Left colon (tissue), 2 donors: ENCODE data around the gene SNX20. TPM values are rescaled to one million over a fixed set of nuclear protein-coding genes. Genes with fewer than 3 reads are reported as not detected.

Source experiments
- ATAC-seq: fragments of 200-7000 bp; cut with Tn5 transposase; one replicate; pipeline ENCODE4 v1.9.1; 2020; ENCODE audit warnings: mild to moderate bottlenecking, moderate library complexity
- DNase-seq, 2 donors: peaks; one replicate each; pipeline ENCODE4 v3.0.0-alpha.2; 2020
- intact Hi-C, 2 donors: fragments of 100-400 bp; cut with DNase I in 1 of 2; cut with micrococcal nuclease in 1 of 2; formaldehyde crosslinking; loops; one replicate each; pipeline versions ENCODE4 v1.11.2 to v1.14.0; 2022; cut with DNase I, micrococcal nuclease
- long read RNA-seq: library from polyadenylated mRNA; unstranded; transcript quantifications from one replicate; pipeline ENCODE4 v2.0.0, GENCODE V29; 2021
- total RNA-seq, 2 donors: library from RNA; stranded (reverse); fragmentation: NEBNext Ultra II Directional; extraction: Animal tissue kit (Norgen Biotek cat#: 25700); gene quantifications; one replicate each; pipeline ENCODE4 v1.2.1, GENCODE V29; 2021
- donor health status: DM: no; HTN: no; CAD: no.
- donor health status: DM: yes; HTN: yes; CAD: no.

SNX20 gene, protein sequence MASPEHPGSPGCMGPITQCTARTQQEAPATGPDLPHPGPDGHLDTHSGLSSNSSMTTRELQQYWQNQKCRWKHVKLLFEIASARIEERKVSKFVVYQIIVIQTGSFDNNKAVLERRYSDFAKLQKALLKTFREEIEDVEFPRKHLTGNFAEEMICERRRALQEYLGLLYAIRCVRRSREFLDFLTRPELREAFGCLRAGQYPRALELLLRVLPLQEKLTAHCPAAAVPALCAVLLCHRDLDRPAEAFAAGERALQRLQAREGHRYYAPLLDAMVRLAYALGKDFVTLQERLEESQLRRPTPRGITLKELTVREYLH
- 1 to 10 TPM in 1 of 2 donors, under 1 TPM in 1; 0.52 to 2.6 TPM for total RNA-seq
- long read RNA-seq, partial matches to known transcripts, result 0 of 2 reads
- long read RNA-seq, other reads (novel, unspliced or antisense), result 0 of 2 reads

DNA sequence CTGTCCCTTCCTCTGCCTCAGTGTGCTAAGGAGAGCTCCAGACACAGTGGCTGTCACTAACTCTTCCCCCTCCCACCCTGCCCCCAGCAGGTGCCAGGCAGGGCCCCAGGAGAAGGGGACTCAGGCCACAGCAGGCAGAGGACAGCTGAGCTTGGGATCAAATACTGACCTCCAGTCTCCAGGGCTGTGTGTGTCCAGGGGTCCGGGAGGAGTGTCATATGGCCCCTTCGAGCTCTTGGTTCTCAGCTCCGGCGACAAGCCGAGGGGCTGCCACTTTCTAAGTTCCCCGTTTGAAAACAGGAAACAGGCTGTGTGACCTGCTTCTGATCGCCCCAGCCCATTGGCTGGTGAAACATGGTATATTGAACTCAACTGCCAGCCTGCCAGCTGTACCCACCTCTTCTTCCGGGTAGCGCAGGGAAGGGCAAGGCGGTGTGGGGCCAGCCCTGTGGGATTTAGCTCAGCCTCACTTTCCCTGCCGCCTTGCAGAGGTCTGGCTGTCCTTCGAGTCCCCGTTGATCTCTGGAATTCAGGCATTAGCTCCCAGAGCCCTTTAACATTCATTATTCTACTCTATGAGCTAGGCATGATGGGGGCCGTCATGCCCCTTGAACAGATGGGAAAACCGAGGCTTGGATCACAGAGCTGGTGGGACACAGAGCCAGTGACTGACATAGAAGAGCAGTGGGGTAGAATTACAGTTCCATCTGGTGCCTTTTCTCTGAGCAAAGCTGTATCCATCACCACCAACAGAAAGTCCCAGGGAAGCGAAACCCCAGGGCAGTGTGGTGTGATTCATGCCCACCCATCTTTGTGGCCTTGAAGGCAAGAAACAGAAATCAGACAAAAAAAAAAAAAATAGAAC is at the start of gene SNX20:
TSS of gene SNX20 (minus strand) at position 292 of the 865 bp plus-strand sequence. CDS start 3,786 bp downstream, outside the sequence.
- ATAC-seq, result peak; percentile 40
- intact Hi-C loops, result no loop called here
- peak in 1 of 2 donors; percentile 52 for DNase-seq

DNA sequence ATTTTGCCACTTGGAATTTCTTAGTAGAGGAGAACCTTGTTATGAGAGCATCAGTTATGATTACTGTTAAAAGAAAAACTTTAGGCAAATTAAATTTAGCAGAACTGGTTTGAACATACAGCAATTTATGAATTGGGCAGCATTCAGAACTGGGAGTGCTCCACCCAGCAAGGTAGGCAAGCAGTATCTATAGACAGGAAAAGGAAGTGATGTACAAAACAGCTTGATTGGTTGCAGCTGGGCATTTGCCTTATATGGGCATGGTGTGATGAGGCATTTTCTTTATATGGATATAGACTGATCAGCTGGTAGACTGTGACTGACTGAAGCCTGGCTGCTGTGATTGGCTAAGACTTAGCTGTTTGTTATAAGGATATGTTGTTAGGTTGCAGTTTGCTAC is 43.2 kb upstream of the SNX20 start:
- DNase-seq (no peak), ATAC-seq (peak; percentile 46)
- intact Hi-C loops, result no loop called here

DNA sequence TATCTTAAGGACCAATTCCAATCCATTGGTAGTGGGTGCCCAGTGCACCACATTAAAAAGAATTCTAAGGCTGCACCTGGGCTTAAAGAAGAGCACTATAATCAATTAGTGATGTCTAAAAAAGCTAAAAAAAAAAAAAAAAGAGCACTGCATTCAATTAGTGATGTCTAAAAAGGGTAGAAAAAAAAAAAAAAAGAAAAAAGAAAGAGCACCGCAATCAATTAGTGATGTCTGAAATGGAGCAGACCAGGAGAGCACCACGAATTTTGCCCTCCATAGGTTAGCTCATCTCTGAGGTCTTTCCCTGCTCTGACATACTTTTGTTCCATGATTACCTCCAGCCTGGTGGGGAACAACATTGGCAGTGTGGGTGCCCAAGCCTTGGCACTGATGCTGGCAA is 41.8 kb upstream of the SNX20 start:
- ATAC-seq (no peak), DNase-seq (no peak)
- intact Hi-C loops, result no loop called here

DNA sequence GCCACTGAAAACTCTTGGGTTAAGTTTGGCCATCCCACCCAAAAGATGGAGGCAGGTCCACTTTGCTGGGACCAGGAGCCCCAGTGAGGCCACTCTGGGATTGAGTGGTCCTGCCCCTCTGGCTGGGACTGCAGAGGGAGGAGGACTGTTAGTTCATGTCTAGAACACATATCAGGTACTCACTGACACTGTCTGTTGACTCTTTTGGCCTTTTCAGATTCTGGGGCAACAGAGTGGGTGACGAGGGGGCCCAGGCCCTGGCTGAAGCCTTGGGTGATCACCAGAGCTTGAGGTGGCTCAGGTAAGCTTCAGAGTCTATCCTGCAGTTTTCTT is 41.3 kb upstream of the SNX20 start:
- intact Hi-C loops, result no loop called here
- ATAC-seq (no peak), DNase-seq (no peak)

DNA sequence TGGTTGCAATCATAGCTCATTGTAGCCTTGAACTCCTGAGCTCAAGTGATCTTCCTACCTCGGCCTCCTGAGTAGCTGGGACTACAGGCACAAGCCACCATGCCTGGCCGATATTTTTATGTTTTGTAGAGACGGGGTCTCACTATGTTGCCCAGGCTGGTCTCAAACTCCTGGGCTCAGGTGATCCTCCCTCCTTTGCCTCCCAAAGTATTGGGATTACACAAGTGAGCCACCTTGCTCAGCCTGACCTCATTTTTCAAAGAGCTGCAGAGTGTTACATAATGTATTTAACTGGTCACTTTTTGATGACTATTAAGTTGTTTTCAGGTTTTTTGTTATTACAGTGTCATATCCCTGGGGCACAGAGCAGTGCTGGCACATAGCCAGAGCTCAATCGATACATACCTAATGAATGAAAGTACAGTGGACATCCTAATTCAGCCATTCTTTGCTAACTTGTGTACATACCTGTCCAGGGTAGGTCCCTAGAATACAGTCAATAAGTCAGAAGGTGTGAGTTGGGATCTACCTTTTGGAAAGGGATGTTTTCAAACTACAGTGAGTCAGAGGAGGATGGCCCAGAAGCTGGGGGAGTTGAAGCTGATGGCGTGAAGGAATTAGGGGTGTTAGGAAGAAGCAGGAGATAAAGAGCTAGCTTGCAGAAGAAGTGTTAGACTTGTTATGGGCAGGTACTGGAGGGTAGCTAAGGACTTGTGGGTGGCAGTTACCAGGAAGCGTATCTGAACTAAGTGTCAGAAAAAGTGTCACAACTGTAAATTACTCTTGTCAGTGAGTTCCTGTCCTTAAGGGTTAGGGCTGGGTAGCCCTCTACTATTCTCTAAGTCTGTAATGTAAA is 40.7 kb upstream of the SNX20 start:
- intact Hi-C loops, result no loop called here
- ATAC-seq, result no peak
- DNase-seq, result no peak

DNA sequence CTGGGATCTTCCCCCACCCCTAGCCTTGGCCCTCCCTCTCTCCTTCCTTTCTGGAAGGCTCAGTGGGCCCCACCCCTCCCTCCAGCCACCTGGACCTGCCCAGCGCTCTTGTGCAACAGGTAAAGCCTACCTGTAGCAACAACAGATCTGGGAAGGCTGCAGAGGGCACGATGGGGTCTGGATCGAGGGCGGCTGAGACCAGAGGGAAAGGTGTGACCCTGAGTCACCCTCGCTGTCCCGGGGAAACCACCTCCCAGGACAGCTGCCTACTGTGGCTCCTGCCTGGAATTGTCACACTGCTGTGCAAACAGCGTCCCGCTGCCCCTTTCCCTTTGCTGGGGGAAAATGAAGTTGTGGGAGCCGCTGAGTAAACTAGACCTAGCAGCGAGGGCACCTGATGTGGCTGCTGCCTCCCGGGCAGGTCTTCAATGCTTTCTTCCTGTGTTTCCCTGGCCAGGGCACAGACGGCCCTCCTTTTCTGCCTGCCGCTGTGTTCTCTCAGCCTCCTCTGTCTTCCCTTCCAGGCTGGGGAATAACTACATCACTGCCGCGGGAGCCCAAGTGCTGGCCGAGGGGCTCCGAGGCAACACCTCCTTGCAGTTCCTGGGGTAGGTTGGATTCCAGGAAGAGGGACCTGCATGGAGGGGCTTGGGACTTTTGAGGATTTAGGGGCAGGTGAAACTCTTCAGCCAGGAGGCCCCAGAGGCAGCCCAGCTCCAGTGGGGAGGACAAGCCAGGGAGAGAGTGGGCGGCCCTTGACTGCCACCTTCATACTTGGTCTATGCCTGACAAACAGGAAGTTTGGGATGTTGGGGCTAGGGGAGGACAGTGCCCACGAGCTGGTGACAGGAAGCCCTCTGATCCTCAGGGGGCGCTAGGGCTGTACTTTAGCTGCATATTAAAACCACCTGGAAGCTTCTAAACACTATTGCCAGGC is 38.6 kb upstream of the SNX20 start:
- DNase-seq, result peak; percentile 52 to 54
- intact Hi-C loops, result no loop called here

DNA sequence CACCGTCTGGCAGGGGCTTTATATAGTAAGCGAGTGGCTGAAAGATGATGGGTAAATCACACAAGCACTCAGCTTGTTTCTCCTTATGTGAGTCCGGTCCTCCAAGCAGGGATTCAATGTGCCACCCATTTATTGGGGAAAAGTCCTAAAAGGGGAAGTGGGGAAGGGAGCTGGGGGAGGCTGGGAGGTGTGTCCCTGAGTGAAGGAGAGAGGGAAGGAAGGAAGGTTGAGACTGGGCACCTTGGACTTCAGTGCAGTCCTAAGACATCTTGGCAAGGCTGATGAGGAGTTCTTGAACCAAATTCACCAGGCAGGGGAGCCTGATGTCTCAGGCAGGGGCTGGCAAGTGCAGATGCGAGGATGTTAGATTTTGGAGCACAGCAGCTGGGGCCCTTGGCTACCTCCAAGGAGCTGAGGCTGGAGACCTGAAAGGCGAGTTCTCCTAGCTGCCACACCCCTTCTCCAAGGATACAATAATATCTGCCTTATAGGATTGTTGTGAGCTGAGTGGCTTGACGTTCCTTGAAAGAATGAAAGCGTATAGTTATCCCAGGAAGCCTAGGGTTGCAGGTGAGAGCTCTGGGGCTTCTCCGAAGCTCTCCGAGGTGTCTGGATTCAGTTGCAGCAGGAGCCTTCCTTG is 37.8 kb upstream of the SNX20 start:
- DNase-seq (no peak), ATAC-seq (peak; percentile 83)
- intact Hi-C loops, result no loop called here

More for the DNA sequence above, 38.6 kb upstream of the SNX20 start:
- ATAC-seq, result peak; percentile 89

DNA sequence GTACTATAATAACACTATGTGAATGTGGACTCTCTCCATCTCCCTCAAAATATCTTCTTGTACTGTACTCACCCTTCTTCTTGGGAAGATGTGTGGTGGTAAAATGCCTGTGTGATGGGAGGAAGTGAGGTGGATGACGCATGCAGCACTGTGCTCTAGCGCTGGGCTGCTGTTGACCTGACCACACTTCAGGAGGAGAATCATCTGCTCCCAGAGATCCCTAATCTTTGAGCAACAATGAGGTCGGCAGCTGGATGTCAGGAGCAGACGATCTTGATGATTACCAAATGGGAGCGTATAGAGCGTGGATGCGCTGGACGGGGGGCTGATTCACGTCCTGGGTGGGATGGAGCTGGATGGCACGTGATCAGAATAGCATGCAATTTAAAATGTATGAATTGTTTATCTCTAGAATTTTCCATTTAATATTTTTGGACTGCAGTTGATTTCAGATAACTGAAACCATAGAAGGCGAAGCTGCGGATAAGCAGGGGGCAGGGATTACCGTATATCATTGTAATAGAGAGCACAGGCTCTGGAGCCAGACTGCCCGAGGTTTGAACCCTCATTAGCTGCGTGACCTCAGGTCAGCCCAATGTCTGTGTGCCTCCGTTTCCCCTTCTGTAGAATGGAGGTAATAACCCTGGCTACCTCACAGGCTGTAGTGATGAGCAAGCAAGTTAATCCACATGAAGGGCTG is 37.1 kb upstream of the SNX20 start:
- intact Hi-C loops, result no loop called here
- DNase-seq, result no peak
- no peak for ATAC-seq

DNA sequence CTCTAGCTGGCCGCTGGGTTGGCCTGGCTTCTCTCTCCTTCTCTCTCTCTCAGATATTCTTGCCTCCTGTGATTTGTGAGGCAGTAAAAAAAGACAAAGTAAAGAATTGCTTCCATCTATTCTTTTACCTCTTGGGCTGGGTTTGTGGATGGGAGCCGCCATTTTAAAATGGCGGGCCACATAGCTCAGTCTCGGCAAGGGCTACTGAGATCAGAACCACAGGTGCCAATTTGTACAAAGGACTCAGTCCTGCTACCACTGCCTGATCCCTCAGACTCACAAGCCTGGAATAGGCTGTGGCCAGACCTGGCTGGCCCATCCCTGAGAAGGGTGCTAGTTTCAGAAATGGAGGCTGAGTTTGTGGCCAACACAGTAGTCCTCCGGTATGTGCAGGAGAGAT is 36.4 kb upstream of the SNX20 start:
- intact Hi-C loops, result no loop called here
- ATAC-seq, result no peak
- DNase-seq, result no peak

DNA sequence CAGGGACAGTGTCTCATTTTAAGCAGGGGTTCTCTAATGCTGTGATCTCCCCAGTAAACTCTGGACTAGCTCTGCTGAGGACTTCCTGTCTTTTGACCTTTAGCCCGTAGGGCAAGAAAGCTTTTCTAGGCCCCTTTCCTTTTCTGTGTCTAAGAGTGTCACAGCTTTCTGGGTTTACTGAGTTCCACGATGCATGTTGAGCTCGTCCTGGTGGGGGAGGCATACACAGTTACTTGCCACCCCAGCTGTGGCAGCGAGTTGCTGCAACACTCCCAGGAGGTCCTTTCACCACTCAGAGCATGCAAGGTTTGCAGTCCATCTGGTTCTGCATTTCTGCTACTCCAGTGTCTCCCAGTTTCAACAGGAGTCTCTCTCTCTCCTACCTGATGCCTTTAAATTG is 36.0 kb upstream of the SNX20 start:
- no peak for DNase-seq
- ATAC-seq, result no peak
- intact Hi-C loops, result no loop called here

DNA sequence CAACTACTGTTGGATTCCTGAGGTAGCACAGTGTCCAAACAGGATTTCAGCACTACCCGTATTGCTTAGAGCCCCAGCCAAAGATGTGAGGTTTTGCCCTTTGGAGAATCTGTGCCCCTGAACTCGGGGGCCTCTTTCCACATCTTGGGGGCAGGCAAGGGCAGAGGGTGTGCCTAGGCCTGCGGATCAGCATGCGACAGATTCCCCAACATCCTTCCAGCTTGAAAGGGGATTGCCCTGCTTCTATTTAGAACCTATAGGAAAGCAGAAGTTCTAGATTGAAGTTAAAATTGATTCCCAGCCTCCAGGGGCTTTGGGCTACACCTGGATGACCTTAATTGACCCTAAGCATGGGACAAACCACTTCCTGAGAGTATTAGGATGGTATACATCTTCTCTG is 31.8 kb upstream of the SNX20 start:
- intact Hi-C loops, result no loop called here
- DNase-seq (no peak), ATAC-seq (no peak)

DNA sequence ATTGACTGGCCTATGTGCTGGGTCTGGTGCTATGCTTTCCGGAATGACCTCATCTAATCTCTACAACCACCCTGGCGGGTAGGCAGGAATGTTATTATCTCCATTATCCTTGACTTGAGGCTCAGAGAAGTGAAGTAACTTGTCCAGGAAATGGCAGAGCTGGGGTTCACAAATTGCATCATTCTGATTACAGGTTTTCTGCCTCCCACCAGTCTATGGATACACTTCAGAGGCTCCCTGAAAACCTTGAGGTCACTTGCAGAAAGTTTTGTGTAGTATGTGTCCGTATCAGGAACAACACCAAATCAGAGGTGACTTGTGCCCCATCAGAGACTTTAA is 31.4 kb upstream of the SNX20 start:
- no peak for ATAC-seq
- no peak for DNase-seq
- intact Hi-C loops, result no loop called here

DNA sequence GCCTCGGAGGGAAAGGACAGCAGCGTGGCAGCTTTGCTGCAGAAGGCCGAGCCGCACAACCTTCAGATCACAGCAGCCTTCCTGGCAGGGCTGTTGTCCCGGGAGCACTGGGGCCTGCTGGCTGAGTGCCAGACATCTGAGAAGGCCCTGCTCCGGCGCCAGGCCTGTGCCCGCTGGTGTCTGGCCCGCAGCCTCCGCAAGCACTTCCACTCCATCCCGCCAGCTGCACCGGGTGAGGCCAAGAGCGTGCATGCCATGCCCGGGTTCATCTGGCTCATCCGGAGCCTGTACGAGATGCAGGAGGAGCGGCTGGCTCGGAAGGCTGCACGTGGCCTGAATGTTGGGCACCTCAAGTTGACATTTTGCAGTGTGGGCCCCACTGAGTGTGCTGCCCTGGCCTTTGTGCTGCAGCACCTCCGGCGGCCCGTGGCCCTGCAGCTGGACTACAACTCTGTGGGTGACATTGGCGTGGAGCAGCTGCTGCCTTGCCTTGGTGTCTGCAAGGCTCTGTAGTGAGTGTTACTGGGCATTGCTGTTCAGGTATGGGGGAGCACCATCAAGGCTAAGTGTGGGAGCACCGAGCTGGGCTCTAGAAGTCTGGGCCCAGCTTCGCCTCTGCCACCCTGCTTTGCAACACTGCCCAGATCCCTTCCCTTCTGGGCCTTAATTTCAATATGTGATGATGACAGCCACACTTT is 30.9 kb upstream of the SNX20 start:
- no peak for DNase-seq
- no peak for ATAC-seq
- intact Hi-C loops, result no loop called here

DNA sequence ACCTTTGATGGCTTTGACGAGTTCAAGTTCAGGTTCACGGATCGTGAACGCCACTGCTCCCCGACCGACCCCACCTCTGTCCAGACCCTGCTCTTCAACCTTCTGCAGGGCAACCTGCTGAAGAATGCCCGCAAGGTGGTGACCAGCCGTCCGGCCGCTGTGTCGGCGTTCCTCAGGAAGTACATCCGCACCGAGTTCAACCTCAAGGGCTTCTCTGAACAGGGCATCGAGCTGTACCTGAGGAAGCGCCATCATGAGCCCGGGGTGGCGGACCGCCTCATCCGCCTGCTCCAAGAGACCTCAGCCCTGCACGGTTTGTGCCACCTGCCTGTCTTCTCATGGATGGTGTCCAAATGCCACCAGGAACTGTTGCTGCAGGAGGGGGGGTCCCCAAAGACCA is 29.9 kb upstream of the SNX20 start:
- DNase-seq, result no peak
- no peak for ATAC-seq
- intact Hi-C loops, result no loop called here

DNA sequence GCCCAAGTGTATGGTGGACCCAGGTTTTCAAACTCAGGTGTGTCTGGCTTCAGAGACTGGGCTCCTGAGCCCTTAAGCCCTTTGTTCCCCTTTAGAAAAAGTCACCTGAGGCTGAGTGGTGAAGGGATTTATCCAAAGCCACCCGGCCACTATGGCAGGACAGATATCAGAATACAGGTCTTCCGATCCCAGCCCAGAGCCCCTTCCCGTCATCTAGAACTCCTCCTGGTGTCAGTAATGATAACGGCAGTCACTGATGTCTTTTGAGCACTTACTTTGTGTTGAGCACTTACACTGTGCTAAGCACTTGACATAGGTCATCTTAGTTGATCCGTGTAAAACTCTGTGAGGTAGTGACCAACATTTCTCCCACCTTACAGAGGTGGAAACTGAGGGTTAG is 28.9 kb upstream of the SNX20 start:
- DNase-seq (no peak), ATAC-seq (no peak)
- intact Hi-C loops, result no loop called here

DNA sequence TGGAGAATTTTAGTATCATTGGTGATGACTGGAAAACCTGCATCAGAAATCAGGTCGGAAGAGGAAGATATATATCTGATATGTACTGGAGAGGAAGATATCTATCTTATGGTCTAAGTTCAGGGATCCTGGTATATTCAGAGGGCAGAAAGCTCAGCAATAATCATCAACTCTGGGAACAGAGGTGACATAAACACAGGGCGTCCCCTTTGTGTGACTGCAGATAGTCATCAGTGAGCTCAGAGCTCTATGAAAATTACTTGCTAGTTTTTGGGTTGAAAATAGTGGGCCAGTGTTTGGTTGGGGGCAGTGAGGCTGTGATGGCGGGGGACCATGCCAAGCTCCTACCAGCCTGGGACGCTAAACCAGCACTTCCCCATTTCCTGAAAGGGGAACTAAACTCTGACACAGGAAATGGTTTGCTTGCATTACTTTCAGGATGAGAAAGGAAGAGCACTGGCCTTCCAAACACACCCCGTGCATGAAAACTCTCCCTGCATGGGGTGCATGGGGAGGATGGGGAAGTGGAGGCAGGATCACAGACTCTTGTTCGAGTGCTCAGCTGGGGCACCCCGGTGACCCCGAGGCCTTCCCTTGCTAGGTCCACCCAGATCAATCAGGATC is 28.1 kb upstream of the SNX20 start:
- ATAC-seq (peak; percentile 8), DNase-seq (no peak)
- intact Hi-C loops, result no loop called here
